Neural crest cell (in vitro differentiated cells): ENCODE data around the gene DESI1. TPM values are rescaled to one million over a fixed set of nuclear protein-coding genes. Genes with fewer than 3 reads are reported as not detected.
"Not testable (repeated sequence)": the region's sequence is repeated elsewhere in the genome, so short reads cannot be mapped to it uniquely, and the experiment has no call there.

Experiments
- DNase-seq: peaks from one replicate; pipeline ENCODE4 v3.0.0; 2021; ENCODE audit warnings: low read depth, mixed read lengths, low spot score
- H3K27ac Mint-ChIP-seq: one replicate; pipeline ENCODE4 v1.8.0; 2021; ENCODE audit warnings: mild to moderate bottlenecking, mixed read lengths; ENCODE audit not compliant: unreplicated experiment
- H3K27me3 Mint-ChIP-seq: 2 replicates; pipeline ENCODE4 v1.8.0; 2021; ENCODE audit warnings: low read depth, mild to moderate bottlenecking, mixed read lengths
- H3K36me3 Mint-ChIP-seq: 2 replicates; pipeline ENCODE4 v1.8.0; 2021; ENCODE audit warnings: low read depth, mild to moderate bottlenecking, mixed read lengths
- H3K4me1 Mint-ChIP-seq: 2 replicates; pipeline ENCODE4 v1.8.0; 2021; ENCODE audit warnings: mixed read lengths
- H3K4me3 Mint-ChIP-seq: one replicate; pipeline ENCODE4 v1.8.0; 2021; ENCODE audit warnings: mild to moderate bottlenecking, mixed read lengths
- H3K9me3 Mint-ChIP-seq: 2 replicates; pipeline ENCODE4 v1.8.0; 2021; ENCODE audit warnings: mixed read lengths
- CTCF ChIP-seq: fragments of 200-600 bp; sonication (generic); conservative IDR thresholded peaks from 2 replicates; pipeline ENCODE4 v1.5.0; 2021; ENCODE audit warnings: antibody characterized with exemption, mild to moderate bottlenecking
- total RNA-seq: library from RNA; stranded (reverse); gene quantifications from 2 replicates; pipeline ENCODE4 v1.2.1, GENCODE V29; 2021

Gene DESI1
- total RNA-seq, 1 donor from 2014 or later: 38.0 TPM

DNA sequence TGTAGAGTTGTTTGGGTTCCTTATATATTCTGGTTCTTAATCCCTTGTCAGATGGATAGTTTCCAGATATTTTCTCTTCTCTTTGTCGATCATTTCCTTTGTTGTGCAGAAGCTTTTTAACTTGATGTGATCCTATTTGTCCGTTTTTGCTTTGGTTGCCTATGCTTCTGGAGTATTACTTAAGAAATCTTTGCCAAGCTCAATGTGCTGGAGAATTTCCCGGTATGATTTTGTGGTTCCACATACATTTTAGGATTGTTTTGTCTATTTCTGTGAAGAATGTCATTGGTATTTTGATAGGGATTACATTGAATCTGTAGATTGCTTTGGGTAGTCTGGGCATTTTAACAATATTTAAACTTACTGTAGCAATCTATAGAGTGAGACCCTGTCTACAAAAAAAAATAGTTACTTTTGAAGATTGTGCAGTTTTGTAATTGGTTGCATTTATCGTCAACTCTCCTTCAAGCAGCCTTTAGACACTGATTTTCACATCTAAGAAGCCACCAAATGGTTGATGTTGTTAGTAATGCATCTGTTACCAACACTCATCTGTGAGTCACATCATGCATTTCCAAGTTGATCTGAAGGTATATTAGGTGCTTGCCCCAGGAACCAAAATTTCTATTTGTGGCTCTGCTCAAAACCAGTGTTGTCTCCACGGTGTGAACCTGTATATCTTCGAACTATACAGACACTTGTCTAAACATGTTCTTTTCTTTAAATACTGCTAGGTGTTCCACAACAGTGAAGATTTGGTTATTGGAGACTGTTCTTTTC lies 21.7 kb upstream of the DESI1 start:
- Mint-ChIP-seq H3K27ac (no peak overlapping the region), H3K4me1 (no peaks in the 10 kb centered on the region), H3K36me3 (peaks cover 26% of the 10 kb centered on the region), H3K4me3 (no peak overlapping the region), H3K27me3 (no peaks in the 10 kb centered on the region), H3K9me3 (no peaks in the 10 kb centered on the region)
- no peak for DNase-seq
- TF ChIP-seq CTCF: no peak

- TF ChIP-seq CTCF: no peak
- Mint-ChIP-seq H3K27ac (no peak overlapping the region), H3K27me3 (no peaks in the 10 kb centered on the region), H3K36me3 (peaks cover 29% of the 10 kb centered on the region), H3K4me3 (no peak overlapping the region), H3K4me1 (no peaks in the 10 kb centered on the region), H3K9me3 (no peaks in the 10 kb centered on the region)
- DNase-seq: no peak
Observed at GRCh38 chr22:41641854-41642253, 21.0 kb upstream of the DESI1 start.

- Mint-ChIP-seq H3K4me3 (no peak overlapping the region), H3K4me1 (no peaks in the 10 kb centered on the region), H3K36me3 (peaks cover 38% of the 10 kb centered on the region), H3K9me3 (no peaks in the 10 kb centered on the region), H3K27me3 (no peaks in the 10 kb centered on the region), H3K27ac (no peak overlapping the region)
- TF ChIP-seq CTCF: no peak
- no peak for DNase-seq
Observed at GRCh38 chr22:41638748-41639147, 17.9 kb upstream of the DESI1 start.

DNA sequence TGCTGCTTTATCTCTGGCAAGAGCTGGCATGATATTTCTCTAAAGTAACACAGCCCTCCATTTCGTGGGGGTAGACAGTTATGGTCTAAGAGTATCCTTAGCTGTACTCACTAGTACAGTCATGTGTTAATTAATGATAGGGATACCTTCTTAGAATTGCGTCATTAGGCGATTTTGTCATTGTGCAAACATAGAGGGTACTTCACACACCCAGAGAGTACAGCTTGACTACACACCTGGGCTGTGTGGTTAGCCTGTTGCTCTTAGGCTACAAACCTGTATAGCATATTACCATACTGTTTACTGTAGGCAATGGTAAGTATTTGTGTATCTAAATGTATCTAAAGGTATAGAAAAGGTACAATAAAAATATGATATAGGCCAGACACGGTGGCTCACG lies 17.3 kb upstream of the DESI1 start:
- H3K36me3 Mint-ChIP-seq: peaks cover 38% of the 10 kb centered on the region
- no peak overlapping the region for H3K4me3 Mint-ChIP-seq
- no peaks in the 10 kb centered on the region for H3K4me1 Mint-ChIP-seq
- no peak for DNase-seq
- H3K27me3 Mint-ChIP-seq: no peaks in the 10 kb centered on the region
- TF ChIP-seq CTCF: no peak
- H3K9me3 Mint-ChIP-seq: no peaks in the 10 kb centered on the region
- no peak overlapping the region for H3K27ac Mint-ChIP-seq

DNA sequence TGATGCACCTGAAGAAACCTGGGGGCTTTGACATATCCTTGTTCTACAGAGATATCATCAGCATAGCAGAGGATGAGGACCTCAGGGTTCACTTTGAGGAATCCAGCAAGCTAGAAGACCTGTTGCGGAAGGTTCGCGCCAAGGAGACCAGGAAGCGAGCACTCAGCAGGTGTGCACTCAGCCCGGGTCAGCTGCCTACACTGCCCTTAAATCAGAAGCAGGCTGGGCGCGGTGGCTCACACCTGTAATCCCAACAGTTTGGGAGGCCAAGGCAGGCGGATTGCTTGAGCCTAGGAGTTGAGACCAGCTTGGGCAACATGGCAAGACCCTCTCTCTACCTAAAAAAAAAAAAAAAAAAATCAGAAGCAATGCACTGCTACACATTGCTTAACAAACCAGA lies 16.8 kb upstream of the DESI1 start:
- H3K36me3 Mint-ChIP-seq: peaks cover 35% of the 10 kb centered on the region
- not testable (repeated sequence) for H3K4me1 Mint-ChIP-seq

DNA sequence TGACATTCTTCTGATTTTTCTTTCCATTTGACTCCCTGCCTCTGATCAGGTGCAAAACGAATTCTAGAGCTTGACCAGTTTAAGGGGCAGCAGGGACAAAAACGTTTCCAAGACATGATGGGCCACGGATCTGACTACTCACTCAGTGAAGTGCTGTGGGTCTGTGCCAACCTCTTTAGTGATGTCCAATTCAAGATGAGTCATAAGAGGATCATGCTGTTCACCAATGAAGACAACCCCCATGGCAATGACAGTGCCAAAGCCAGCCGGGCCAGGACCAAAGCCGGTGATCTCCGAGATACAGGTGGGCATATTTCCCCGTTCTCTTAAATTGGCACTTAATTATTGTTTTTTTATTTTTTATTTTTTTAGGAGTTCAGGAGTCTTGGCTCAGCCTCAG lies 15.6 kb upstream of the DESI1 start:
- Mint-ChIP-seq H3K4me1 (no peaks in the 10 kb centered on the region), H3K27me3 (no peaks in the 10 kb centered on the region), H3K9me3 (no peaks in the 10 kb centered on the region), H3K27ac (no peak overlapping the region), H3K4me3 (no peak overlapping the region), H3K36me3 (peaks cover 32% of the 10 kb centered on the region)
- DNase-seq: no peak
- TF ChIP-seq CTCF: no peak

More for the DNA sequence above, 16.8 kb upstream of the DESI1 start:
- H3K4me3 Mint-ChIP-seq, DNase-seq, H3K9me3 Mint-ChIP-seq, H3K27me3 Mint-ChIP-seq, H3K27ac Mint-ChIP-seq: not testable (repeated sequence)

GRCh38 chr22:41634610-41635009 lies 13.8 kb upstream of the DESI1 start:
- H3K4me1 Mint-ChIP-seq, DNase-seq, H3K4me3 Mint-ChIP-seq, H3K27me3 Mint-ChIP-seq, H3K9me3 Mint-ChIP-seq, H3K27ac Mint-ChIP-seq: not testable (repeated sequence)
- peaks cover 29% of the 10 kb centered on the region for H3K36me3 Mint-ChIP-seq

DNA sequence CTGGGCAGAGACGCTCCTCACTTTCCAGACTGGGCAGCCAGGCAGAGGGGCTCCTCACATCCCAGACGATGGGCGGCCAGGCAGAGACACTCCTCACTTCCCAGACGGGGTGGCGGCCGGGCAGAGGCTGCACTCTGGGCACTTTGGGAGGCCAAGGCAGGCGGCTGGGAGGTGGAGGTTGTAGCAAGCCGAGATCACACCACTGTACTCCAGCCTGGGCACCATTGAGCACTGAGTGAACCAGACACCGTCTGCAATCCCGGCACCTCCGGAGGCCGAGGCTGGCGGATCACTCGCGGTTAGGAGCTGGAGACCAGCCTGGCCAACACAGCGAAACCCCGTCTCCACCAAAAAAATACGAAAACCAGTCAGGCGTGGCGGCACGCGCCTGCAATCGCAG lies 10.8 kb upstream of the DESI1 start:
- not testable (repeated sequence) for DNase-seq, H3K4me1 Mint-ChIP-seq, H3K9me3 Mint-ChIP-seq, H3K4me3 Mint-ChIP-seq, H3K27me3 Mint-ChIP-seq, H3K27ac Mint-ChIP-seq
- peaks cover 45% of the 10 kb centered on the region for H3K36me3 Mint-ChIP-seq

- peaks cover 41% of the 10 kb centered on the region for H3K36me3 Mint-ChIP-seq
Observed at GRCh38 chr22:41631115-41631514, 10.3 kb upstream of the DESI1 start.

More at GRCh38 chr22:41631115-41631514, 10.3 kb upstream of the DESI1 start:
- not testable (repeated sequence) for H3K4me3 Mint-ChIP-seq, H3K9me3 Mint-ChIP-seq, DNase-seq, H3K27me3 Mint-ChIP-seq, H3K4me1 Mint-ChIP-seq, H3K27ac Mint-ChIP-seq
